ENCODE results near the gene GATA2.

GATA2 gene

GRCh38 chr3:128439226-128439625 lies 53.8 kb downstream of the GATA2 start:
- no peak overlapping the region for H3K27ac ChIP-seq (ENCODE audit: low read depth, low read length, severe bottlenecking)
- H3K4me1 ChIP-seq (ENCODE audit: control insufficient read depth, insufficient read depth, low read length, poor library complexity, severe bottlenecking) = peaks cover 7% of the 10 kb centered on the region
- WGBS, 2 experiments (ENCODE audit: insufficient coverage in 2 of 2) = 67 to 71% methylated on average over 3 of the region's 3 CpGs
- no peaks in the 10 kb centered on the region for H3K9me3 ChIP-seq (ENCODE audit: control insufficient read depth, low read length)
- no peak overlapping the region for H3K4me3 ChIP-seq (ENCODE audit: extremely low read depth, insufficient read depth, low read length, poor library complexity, severe bottlenecking)
- no peaks in the 10 kb centered on the region for H3K36me3 ChIP-seq (ENCODE audit: control insufficient read depth, insufficient read depth, low read length)

DNA sequence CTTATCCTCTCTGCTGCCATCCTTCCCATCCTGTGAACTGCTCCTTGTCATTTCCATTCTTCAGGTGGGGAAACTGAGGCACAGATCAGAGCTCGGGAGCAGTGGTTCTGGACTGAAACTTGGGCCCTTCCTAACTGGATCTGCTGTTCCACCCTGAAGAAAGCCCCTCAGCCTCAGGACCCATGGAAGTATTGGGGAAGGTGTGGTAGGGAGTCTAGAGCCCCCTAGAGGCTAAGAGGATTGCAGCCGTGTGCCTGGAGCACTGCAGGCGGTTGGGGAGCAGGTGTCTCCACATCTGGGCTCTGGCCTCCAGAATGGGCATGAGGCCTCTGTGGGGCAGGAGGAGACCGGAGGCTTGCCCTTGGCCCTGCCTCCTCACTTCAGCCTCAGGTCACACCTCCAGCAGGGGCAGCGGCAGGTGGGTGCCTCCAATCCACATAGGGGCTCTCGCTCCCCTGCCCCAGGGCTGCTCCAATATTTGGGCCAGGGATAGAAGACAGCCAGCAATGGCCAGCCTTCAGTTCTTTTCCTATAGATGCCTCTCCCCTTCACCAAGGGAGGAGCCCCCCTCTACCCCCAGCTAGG lies 54.4 kb downstream of the GATA2 start:
- H3K4me3 ChIP-seq (ENCODE audit: extremely low read depth, insufficient read depth, low read length, poor library complexity, severe bottlenecking) = no peak overlapping the region
- no peak overlapping the region for H3K27ac ChIP-seq (ENCODE audit: low read depth, low read length, severe bottlenecking)
- H3K36me3 ChIP-seq (ENCODE audit: control insufficient read depth, insufficient read depth, low read length) = no peaks in the 10 kb centered on the region
- H3K9me3 ChIP-seq (ENCODE audit: control insufficient read depth, low read length) = no peaks in the 10 kb centered on the region
- H3K4me1 ChIP-seq (ENCODE audit: control insufficient read depth, insufficient read depth, low read length, poor library complexity, severe bottlenecking) = peaks cover 7% of the 10 kb centered on the region
- 67 to 74% methylated on average over 5 to 6 of the region's 6 CpGs for WGBS, 2 experiments (ENCODE audit: insufficient coverage in 2 of 2)

DNA sequence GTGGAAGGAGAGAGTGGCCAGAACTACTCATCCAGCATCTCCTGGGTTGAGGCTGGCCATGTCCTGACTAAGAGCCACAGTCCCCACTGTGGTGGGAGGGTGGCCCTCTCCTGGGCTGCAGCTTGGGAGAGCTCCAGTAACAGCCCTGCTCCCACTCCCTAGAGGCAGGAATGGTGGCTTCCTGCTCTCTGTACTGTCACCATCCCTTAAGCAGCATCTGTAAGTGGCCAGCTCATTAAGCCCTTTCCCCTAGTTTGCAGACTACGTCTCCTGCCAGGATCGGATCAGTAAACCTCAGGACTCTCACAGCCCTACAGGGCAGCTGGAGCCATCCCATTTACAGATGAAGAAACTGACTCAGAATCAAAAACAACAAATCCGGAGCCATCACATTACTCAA lies 56.8 kb downstream of the GATA2 start:
- 90 to 92% methylated on average over 2 of the region's 3 CpGs for WGBS, 2 experiments (ENCODE audit: insufficient coverage in 2 of 2)
- no peaks in the 10 kb centered on the region for H3K36me3 ChIP-seq (ENCODE audit: control insufficient read depth, insufficient read depth, low read length)
- no peak overlapping the region for H3K4me3 ChIP-seq (ENCODE audit: extremely low read depth, insufficient read depth, low read length, poor library complexity, severe bottlenecking)
- no peak overlapping the region for H3K27ac ChIP-seq (ENCODE audit: low read depth, low read length, severe bottlenecking)
- H3K9me3 ChIP-seq (ENCODE audit: control insufficient read depth, low read length) = no peaks in the 10 kb centered on the region
- H3K4me1 ChIP-seq (ENCODE audit: control insufficient read depth, insufficient read depth, low read length, poor library complexity, severe bottlenecking) = peaks cover 15% of the 10 kb centered on the region

- no peak overlapping the region for H3K4me3 ChIP-seq (ENCODE audit: extremely low read depth, insufficient read depth, low read length, poor library complexity, severe bottlenecking)
- H3K27ac ChIP-seq (ENCODE audit: low read depth, low read length, severe bottlenecking) = no peak overlapping the region
- peaks cover 15% of the 10 kb centered on the region for H3K4me1 ChIP-seq (ENCODE audit: control insufficient read depth, insufficient read depth, low read length, poor library complexity, severe bottlenecking)
- H3K9me3 ChIP-seq (ENCODE audit: control insufficient read depth, low read length) = no peaks in the 10 kb centered on the region
- no peaks in the 10 kb centered on the region for H3K36me3 ChIP-seq (ENCODE audit: control insufficient read depth, insufficient read depth, low read length)
- WGBS, 2 experiments (ENCODE audit: insufficient coverage in 2 of 2) = 76 to 77% methylated on average over 2 to 5 of the region's 5 CpGs
Observed at GRCh38 chr3:128435561-128435960, 57.4 kb downstream of the GATA2 start.

DNA sequence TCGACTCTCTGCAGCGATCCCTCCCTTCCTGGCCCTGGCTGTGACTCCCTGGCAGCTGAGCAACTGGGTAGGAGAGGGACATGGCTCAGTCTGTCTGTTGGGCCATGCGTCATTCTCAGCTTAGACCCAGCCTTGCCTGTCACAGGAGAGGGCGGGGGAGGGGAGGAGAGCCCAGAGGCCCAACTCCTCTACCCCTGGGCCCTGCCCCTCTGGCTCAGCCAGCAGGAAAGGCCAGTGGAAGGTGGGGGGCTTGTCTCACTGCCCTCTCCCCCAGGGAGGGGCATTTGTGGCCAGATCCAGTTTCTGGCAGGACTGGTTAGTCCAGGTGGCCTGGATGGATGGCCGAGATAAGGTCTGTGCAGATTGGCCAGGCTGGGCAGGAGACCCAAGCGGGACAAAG lies 57.9 kb downstream of the GATA2 start:
- WGBS, 2 experiments (ENCODE audit: insufficient coverage in 2 of 2) = 76 to 77% methylated on average over 4 to 6 of the region's 6 CpGs
- H3K27ac ChIP-seq (ENCODE audit: low read depth, low read length, severe bottlenecking) = no peak overlapping the region
- no peak overlapping the region for H3K4me3 ChIP-seq (ENCODE audit: extremely low read depth, insufficient read depth, low read length, poor library complexity, severe bottlenecking)
- peaks cover 15% of the 10 kb centered on the region for H3K4me1 ChIP-seq (ENCODE audit: control insufficient read depth, insufficient read depth, low read length, poor library complexity, severe bottlenecking)
- H3K36me3 ChIP-seq (ENCODE audit: control insufficient read depth, insufficient read depth, low read length) = no peaks in the 10 kb centered on the region
- no peaks in the 10 kb centered on the region for H3K9me3 ChIP-seq (ENCODE audit: control insufficient read depth, low read length)

- no peaks in the 10 kb centered on the region for H3K9me3 ChIP-seq (ENCODE audit: control insufficient read depth, low read length)
- no peak overlapping the region for H3K27ac ChIP-seq (ENCODE audit: low read depth, low read length, severe bottlenecking)
- no peak overlapping the region for H3K4me3 ChIP-seq (ENCODE audit: extremely low read depth, insufficient read depth, low read length, poor library complexity, severe bottlenecking)
- 100% methylated on average over 1 of the region's 2 CpGs for WGBS, 2 experiments (ENCODE audit: insufficient coverage in 2 of 2)
- H3K4me1 ChIP-seq (ENCODE audit: control insufficient read depth, insufficient read depth, low read length, poor library complexity, severe bottlenecking) = peaks cover 15% of the 10 kb centered on the region
- no peaks in the 10 kb centered on the region for H3K36me3 ChIP-seq (ENCODE audit: control insufficient read depth, insufficient read depth, low read length)
Observed at GRCh38 chr3:128434524-128434923, 58.5 kb downstream of the GATA2 start.

DNA sequence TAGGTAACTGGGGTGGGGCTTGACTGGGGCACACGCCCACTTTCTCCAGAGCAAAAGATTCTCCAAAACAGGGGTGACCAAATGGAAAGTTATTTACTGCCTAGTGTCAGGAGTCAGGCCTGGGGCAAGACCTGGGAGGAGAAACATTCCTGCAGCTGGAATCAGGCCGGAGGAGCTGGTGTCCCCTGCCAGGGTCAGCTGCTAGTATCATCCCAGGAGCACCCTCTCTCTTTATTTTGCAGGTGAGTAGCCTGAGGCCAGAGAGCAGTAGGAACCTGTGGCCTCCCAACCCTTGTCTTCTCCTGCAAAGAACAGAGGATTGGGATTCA lies 59.2 kb downstream of the GATA2 start:
- Histone ChIP-seq H3K9me3 (ENCODE audit: control insufficient read depth, low read length) (no peaks in the 10 kb centered on the region), H3K4me3 (ENCODE audit: extremely low read depth, insufficient read depth, low read length, poor library complexity, severe bottlenecking) (no peak overlapping the region), H3K27ac (ENCODE audit: low read depth, low read length, severe bottlenecking) (no peak overlapping the region), H3K36me3 (ENCODE audit: control insufficient read depth, insufficient read depth, low read length) (no peaks in the 10 kb centered on the region), H3K4me1 (ENCODE audit: control insufficient read depth, insufficient read depth, low read length, poor library complexity, severe bottlenecking) (peaks cover 15% of the 10 kb centered on the region)
- 33 to 57% methylated on average over 1 to 2 of the region's 2 CpGs for WGBS, 2 experiments (ENCODE audit: insufficient coverage in 2 of 2)

DNA sequence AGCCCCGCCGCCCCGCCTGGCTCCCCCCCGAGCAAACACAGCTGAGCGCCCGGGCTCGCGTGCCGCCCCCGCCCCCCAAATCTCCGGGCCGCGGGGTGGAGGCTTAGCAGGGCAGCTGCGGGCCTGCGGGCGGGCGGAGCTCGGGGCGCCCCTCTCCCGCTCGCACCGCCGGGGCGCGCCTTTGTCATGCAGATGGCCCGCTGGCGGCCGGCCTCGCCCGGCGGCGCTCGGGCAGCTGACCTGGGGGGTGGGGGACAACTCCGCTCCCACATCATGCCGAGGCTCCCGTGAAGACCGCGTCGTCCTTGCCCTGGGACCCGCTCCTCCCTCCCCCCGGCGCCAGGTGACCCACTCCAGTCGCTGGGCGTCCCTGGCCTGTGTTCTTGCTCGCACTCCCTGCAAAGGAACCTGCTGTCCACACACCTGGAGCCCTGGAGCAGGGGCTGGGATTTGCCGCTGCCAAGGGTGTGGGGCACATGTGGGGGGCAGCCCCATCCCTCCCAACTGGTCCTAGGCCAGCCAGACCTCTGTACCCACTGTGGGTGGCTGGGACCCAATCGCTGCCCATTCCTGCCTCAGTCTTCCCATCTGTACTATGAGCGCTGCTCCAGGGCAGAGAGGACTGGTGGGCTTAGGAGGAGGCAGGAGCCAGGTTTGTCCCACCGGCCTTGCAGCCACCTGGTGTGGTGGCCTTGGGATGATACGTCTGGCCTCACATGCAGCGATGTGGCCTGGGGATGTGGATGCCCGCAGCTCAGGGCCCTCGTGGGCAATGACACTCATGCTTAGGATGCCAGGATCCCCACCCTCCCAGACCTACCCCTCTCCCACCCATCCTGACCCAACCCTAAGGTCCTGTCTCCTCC lies 59.8 kb downstream of the GATA2 start:
- WGBS, 2 experiments (ENCODE audit: insufficient coverage in 2 of 2) = 8 to 11% methylated on average over 33 to 36 of the region's 53 CpGs
- H3K36me3 ChIP-seq (ENCODE audit: control insufficient read depth, insufficient read depth, low read length) = no peaks in the 10 kb centered on the region
- H3K27ac ChIP-seq (ENCODE audit: low read depth, low read length, severe bottlenecking) = no peak overlapping the region
- peak overlapping the region; percentile 28 for H3K4me3 ChIP-seq (ENCODE audit: extremely low read depth, insufficient read depth, low read length, poor library complexity, severe bottlenecking)
- H3K4me1 ChIP-seq (ENCODE audit: control insufficient read depth, insufficient read depth, low read length, poor library complexity, severe bottlenecking) = peaks cover 15% of the 10 kb centered on the region
- no peaks in the 10 kb centered on the region for H3K9me3 ChIP-seq (ENCODE audit: control insufficient read depth, low read length)

- Histone ChIP-seq H3K4me3 (ENCODE audit: extremely low read depth, insufficient read depth, low read length, poor library complexity, severe bottlenecking) (peak overlapping the region; percentile 28), H3K4me1 (ENCODE audit: control insufficient read depth, insufficient read depth, low read length, poor library complexity, severe bottlenecking) (peaks cover 15% of the 10 kb centered on the region), H3K36me3 (ENCODE audit: control insufficient read depth, insufficient read depth, low read length) (no peaks in the 10 kb centered on the region), H3K9me3 (ENCODE audit: control insufficient read depth, low read length) (no peaks in the 10 kb centered on the region), H3K27ac (ENCODE audit: low read depth, low read length, severe bottlenecking) (no peak overlapping the region)
- 4 to 5% methylated on average over 22 to 33 of the region's 43 CpGs for WGBS, 2 experiments (ENCODE audit: insufficient coverage in 2 of 2)
Observed at GRCh38 chr3:128432301-128432970, 60.6 kb downstream of the GATA2 start.

DNA sequence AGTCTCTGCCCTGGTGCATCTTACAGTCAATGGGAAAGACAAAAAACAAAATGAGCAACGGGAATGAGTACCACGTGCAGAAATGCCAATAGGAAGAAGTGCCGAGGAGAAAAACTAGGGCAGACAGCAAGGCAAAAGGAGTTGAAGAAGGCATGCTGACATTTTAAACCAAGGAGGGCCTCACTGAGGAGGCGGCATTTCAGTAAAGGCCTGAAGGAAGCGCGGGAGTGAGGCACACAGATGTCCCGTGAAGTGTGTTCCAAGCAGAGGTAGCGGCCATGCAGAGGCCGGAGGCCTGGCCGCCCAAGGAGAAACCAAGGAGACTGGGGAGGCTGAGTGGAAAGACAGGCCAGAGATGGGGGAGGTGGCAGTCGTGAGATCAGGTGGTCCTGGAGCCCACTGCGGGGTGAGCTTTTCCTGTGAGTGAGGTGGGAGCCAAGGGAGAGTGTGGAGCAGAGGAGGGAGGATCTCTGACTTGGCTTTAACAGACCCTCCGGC lies 61.1 kb downstream of the GATA2 start:
- H3K4me1 ChIP-seq (ENCODE audit: control insufficient read depth, insufficient read depth, low read length, poor library complexity, severe bottlenecking) = peaks cover 15% of the 10 kb centered on the region
- no peak overlapping the region for H3K4me3 ChIP-seq (ENCODE audit: extremely low read depth, insufficient read depth, low read length, poor library complexity, severe bottlenecking)
- WGBS, 2 experiments (ENCODE audit: insufficient coverage in 2 of 2) = 35 to 41% methylated on average over 13 of the region's 13 CpGs
- no peak overlapping the region for H3K27ac ChIP-seq (ENCODE audit: low read depth, low read length, severe bottlenecking)
- H3K36me3 ChIP-seq (ENCODE audit: control insufficient read depth, insufficient read depth, low read length) = no peaks in the 10 kb centered on the region
- H3K9me3 ChIP-seq (ENCODE audit: control insufficient read depth, low read length) = no peaks in the 10 kb centered on the region

Data from mesodermal cell (in vitro differentiated cells).